PC-9 (cell line): ENCODE results near the gene ZNF777.

Source experiments
- EZH2 ChIP-seq: fragments of 200-600 bp; sonication (generic); IDR thresholded peaks from 2 replicates; pipeline ENCODE4 v1.8.0; 2017; ENCODE audit warnings: antibody characterized with exemption, low read depth
- TF ChIP-seq, protein P1 (sequence below): fragments of 200-600 bp; sonication (generic); conservative IDR thresholded peaks from 2 replicates; pipeline ENCODE4 v1.6.1; 2017; ENCODE audit warnings: mixed run types, antibody characterized with exemption, mild to moderate bottlenecking, moderate library complexity

DNA sequence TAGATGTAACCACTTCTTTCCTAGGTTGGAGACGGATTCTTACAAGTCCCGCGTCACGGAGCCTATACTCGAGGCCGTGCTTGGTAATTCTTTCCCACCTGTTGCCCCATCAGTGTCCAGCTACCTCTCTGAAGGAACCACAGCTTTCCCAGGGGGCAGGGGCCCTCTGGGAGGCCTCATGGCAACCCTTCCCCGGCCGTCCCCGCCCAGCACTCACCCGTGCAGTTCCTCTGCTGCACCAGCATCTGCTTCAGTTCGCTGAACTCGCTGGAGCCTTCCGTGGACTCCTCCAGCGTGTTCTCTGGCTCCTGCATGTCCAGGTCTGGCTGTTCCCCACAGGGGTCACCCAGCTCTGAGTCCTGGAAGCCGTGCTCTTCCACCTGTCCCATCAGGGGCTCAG, 24.5 kb downstream of the ZNF777 start:
- TF ChIP-seq, protein P1, sequence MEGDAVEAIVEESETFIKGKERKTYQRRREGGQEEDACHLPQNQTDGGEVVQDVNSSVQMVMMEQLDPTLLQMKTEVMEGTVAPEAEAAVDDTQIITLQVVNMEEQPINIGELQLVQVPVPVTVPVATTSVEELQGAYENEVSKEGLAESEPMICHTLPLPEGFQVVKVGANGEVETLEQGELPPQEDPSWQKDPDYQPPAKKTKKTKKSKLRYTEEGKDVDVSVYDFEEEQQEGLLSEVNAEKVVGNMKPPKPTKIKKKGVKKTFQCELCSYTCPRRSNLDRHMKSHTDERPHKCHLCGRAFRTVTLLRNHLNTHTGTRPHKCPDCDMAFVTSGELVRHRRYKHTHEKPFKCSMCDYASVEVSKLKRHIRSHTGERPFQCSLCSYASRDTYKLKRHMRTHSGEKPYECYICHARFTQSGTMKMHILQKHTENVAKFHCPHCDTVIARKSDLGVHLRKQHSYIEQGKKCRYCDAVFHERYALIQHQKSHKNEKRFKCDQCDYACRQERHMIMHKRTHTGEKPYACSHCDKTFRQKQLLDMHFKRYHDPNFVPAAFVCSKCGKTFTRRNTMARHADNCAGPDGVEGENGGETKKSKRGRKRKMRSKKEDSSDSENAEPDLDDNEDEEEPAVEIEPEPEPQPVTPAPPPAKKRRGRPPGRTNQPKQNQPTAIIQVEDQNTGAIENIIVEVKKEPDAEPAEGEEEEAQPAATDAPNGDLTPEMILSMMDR: no peak
- TF ChIP-seq EZH2: no peak
